Endothelial cell of umbilical vein (primary cell): ENCODE measurements around the gene DGKK. TPM values are rescaled to one million over a fixed set of nuclear protein-coding genes. Genes with fewer than 3 reads are reported as not detected.

Experiments used
- Bru-seq: library from RNA; stranded (reverse); fragments of 400-500 nt; gene quantifications from one replicate; lab custom pipeline; 2021; lab: Mats Ljungman, UMichigan
- BruChase-seq, 2 experiments: library from RNA; stranded (reverse); fragments of 400-500 nt; gene quantifications; one replicate each; lab custom pipeline; 2021; lab: Mats Ljungman, UMichigan
- BruUV-seq: library from RNA; stranded (reverse); fragments of 400-500 nt; replicated peaks from 2 replicates; lab custom pipeline; 2021; lab: Mats Ljungman, UMichigan
- CTCF ChIA-PET: fragments of 300-600, 350-600 bp; sonication (Branson Sonifier 250); formaldehyde crosslinking; loops from one replicate; lab custom pipeline; 2021; ENCODE audit warnings: antibody characterized with exemption, inconsistent platforms; lab: Charles Lee
- POLR2A ChIA-PET: fragments of 300-600, 350-600 bp; sonication (Branson Sonifier 250); formaldehyde crosslinking; loops from one replicate; lab custom pipeline; 2021; ENCODE audit warnings: antibody characterized with exemption, inconsistent platforms; lab: Charles Lee
- DNase-seq: peaks from one replicate; pipeline ENCODE4 v3.0.0-alpha.2; 2011; ENCODE audit warnings: low read depth, low spot score
- FAIRE-seq: peaks from 2 replicates; lab custom pipeline; 2011; peaks lifted over from hg19 to GRCh38; lab: Jason Lieb, UNC
- H2AFZ ChIP-seq: 2 replicates; pipeline ENCODE4 v1.6.0; 2012; ENCODE audit warnings: low read depth, low read length, control low read depth, inconsistent platforms
- H3K27ac ChIP-seq: 2 replicates; pipeline ENCODE4 v1.5.1; 2011; ENCODE audit warnings: low read depth, mild to moderate bottlenecking, control low read depth, low read length, moderate library complexity; ENCODE audit not compliant: insufficient read depth
- H3K27me3 ChIP-seq, 2 experiments: 2 replicates each; pipeline versions ENCODE4 v1.6.0 to v1.6.1; 2011; ENCODE audit warnings: low read length in 2 of 2, mixed read lengths in 1 of 2; ENCODE audit not compliant: control insufficient read depth in 2 of 2, insufficient read depth in 2 of 2
- H3K36me3 ChIP-seq, 2 experiments: 2 replicates in 1 of 2; 3 replicates in 1 of 2; pipeline ENCODE4 v1.5.1; 2011; ENCODE audit warnings: low read length in 2 of 2, mild to moderate bottlenecking in 1 of 2, moderate library complexity in 1 of 2; ENCODE audit not compliant: control insufficient read depth in 2 of 2, insufficient read depth in 2 of 2; ENCODE audit errors: extremely low read depth in 1 of 2
- H3K4me1 ChIP-seq: 3 replicates; pipeline ENCODE4 v1.5.1; 2011; ENCODE audit warnings: mild to moderate bottlenecking, low read length; ENCODE audit not compliant: control insufficient read depth, insufficient read depth; ENCODE audit errors: extremely low read depth
- H3K4me2 ChIP-seq: 2 replicates; pipeline ENCODE4 v1.6.1; 2011; ENCODE audit warnings: low read length, control low read depth, mixed read lengths; ENCODE audit not compliant: insufficient read depth
- H3K4me3 ChIP-seq, 3 experiments: fragments of 200-600 bp in 1 of 3; sonication (generic), shearing (Covaris generic) in 1 of 3; replicated peaks in 1 of 3; 2 replicates each; pipeline ENCODE4 v1.5.1; 2011 to 2016; ENCODE audit warnings: control low read depth in 3 of 3, low read length in 3 of 3, mild to moderate bottlenecking in 2 of 3, inconsistent platforms in 1 of 3, low read depth in 1 of 3, moderate library complexity in 1 of 3; ENCODE audit not compliant: insufficient read depth in 1 of 3
- H3K79me2 ChIP-seq: 2 replicates; pipeline ENCODE4 v1.6.0; 2012; ENCODE audit warnings: low read length, inconsistent platforms; ENCODE audit not compliant: control insufficient read depth, insufficient read depth
- H3K9ac ChIP-seq: replicated peaks from 2 replicates; pipeline ENCODE3; 2011; ENCODE audit warnings: low read length, control low read depth; ENCODE audit not compliant: insufficient read depth; ENCODE audit errors: extremely low read depth
- H3K9me1 ChIP-seq: replicated peaks from 3 replicates; pipeline ENCODE4 v1.6.0; 2011; ENCODE audit warnings: mild to moderate bottlenecking, low read length; ENCODE audit not compliant: control insufficient read depth, insufficient read depth; ENCODE audit errors: extremely low read depth
- H3K9me3 ChIP-seq: replicated peaks from 2 replicates; pipeline ENCODE4 v1.5.1; 2012; ENCODE audit warnings: low read length, inconsistent platforms; ENCODE audit not compliant: control insufficient read depth, insufficient read depth
- H4K20me1 ChIP-seq: replicated peaks from 2 replicates; pipeline ENCODE3; 2011; ENCODE audit warnings: mild to moderate bottlenecking, low read length; ENCODE audit not compliant: control insufficient read depth, insufficient read depth; ENCODE audit errors: extremely low read depth
- EZH2 ChIP-seq: IDR thresholded peaks from 2 replicates; pipeline ENCODE4 v1.6.1; 2012; ENCODE audit warnings: borderline replicate concordance, low read depth, mild to moderate bottlenecking, moderate library complexity, low read length, inconsistent platforms; ENCODE audit not compliant: severe bottlenecking
- FOS ChIP-seq: IDR thresholded peaks from 2 replicates; pipeline ENCODE4 v1.6.1; 2011; ENCODE audit warnings: mild to moderate bottlenecking, low read length, moderate library complexity, borderline replicate concordance; ENCODE audit not compliant: insufficient read depth
- POLR2AphosphoS5 ChIP-seq: IDR thresholded peaks from 2 replicates; pipeline ENCODE4 v1.6.1; 2012; ENCODE audit warnings: low read depth, mild to moderate bottlenecking, control low read depth, low read length, moderate library complexity; ENCODE audit not compliant: insufficient read depth
- dilution Hi-C: fragments of 300-500 bp; cut with MboI; formaldehyde crosslinking; loops from one replicate; pipeline ENCODE4 v1.15.0; 2019; ENCODE audit warnings: low sequenced_read_pairs; ENCODE audit not compliant: extremely low pct_ligation_motif_present
- intact Hi-C: fragments of 100-400 bp; cut with micrococcal nuclease; formaldehyde crosslinking; loops from one replicate; pipeline ENCODE4 v1.10.0; 2022
- long read RNA-seq: library from polyadenylated mRNA; stranded (forward); transcript quantifications from one replicate; pipeline ENCODE4 v2.0.0, GENCODE V29; 2021
- polyA minus RNA-seq, 3 experiments: library from RNA; depleted of rRNA, polyadenylated mRNA; stranded (reverse); fragments of >200 nt; gene quantifications; 1 replicate in 1 of 3; 2 replicates in 2 of 3; pipeline ENCODE4 v1.2.3, GENCODE V29; 2011
- polyA plus RNA-seq, 4 experiments: library from polyadenylated mRNA; depleted of rRNA in 3 of 4; stranded (reverse) in 3 of 4; unstranded in 1 of 4; fragments of >200 nt; gene quantifications; 2 replicates each; pipeline versions ENCODE4 v1.2.1 to v1.2.3, GENCODE V29; 2011 to 2012; ENCODE audit warnings: missing spikeins in 1 of 4
- total RNA-seq: library from RNA; stranded (reverse); gene quantifications from 2 replicates; pipeline ENCODE4 v1.2.3, GENCODE V29; 2021
- TF ChIP-seq, protein P1 (sequence below), 2 donors: IDR thresholded peaks; 1 replicate in 1 of 2; 2 replicates in 1 of 2; pipeline ENCODE4 v1.5.1; 2011; ENCODE audit warnings: low read length in 2 of 2, mild to moderate bottlenecking in 2 of 2, moderate library complexity in 2 of 2, control low read depth in 1 of 2, inconsistent platforms in 1 of 2, low read depth in 1 of 2; ENCODE audit not compliant: insufficient read depth in 1 of 2; ENCODE audit errors: extremely low read depth in 1 of 2

The DGKK gene, protein sequence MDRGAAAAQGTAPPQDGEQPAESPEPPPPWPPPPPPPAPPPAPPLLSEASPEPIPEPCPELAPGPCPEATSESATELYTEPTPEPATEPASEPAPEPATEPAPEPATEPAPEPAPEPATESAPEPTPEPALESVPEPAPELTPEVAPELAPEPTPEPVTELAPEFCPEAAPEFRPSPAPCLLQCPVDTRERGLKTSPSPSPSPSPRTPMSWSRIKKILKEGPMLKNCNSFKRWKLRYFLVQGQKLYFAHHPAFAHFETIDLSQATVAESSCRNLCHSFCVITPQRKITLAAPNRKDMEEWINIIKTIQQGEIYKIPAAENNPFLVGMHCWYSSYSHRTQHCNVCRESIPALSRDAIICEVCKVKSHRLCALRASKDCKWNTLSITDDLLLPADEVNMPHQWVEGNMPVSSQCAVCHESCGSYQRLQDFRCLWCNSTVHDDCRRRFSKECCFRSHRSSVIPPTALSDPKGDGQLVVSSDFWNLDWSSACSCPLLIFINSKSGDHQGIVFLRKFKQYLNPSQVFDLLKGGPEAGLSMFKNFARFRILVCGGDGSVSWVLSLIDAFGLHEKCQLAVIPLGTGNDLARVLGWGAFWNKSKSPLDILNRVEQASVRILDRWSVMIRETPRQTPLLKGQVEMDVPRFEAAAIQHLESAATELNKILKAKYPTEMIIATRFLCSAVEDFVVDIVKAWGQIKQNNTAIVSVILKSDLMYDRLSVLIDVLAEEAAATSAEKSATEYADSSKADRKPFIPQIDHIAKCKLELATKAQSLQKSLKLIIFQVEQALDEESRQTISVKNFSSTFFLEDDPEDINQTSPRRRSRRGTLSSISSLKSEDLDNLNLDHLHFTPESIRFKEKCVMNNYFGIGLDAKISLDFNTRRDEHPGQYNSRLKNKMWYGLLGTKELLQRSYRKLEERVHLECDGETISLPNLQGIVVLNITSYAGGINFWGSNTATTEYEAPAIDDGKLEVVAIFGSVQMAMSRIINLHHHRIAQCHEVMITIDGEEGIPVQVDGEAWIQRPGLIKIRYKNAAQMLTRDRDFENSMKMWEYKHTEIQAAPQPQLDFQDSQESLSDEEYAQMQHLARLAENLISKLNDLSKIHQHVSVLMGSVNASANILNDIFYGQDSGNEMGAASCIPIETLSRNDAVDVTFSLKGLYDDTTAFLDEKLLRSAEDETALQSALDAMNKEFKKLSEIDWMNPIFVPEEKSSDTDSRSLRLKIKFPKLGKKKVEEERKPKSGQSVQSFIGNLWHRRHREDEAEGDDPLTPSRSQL
- total RNA-seq (not detected in 2 replicates), polyA plus RNA-seq (not detected in 2 replicates), polyA minus RNA-seq (not detected in 2 replicates), Bru-seq, nascent RNA (percentile 1 among the genes with signal in this experiment), BruChase-seq, experiment 1, labeled RNA remaining after a 6-hour chase (percentile 1 among the genes with signal in this experiment), BruChase-seq, experiment 2, labeled RNA remaining after a 2-hour chase (not detected)
- not detected in 2 replicates for polyA plus RNA-seq (2011; cell fraction: cytosol; rRNA removed)
- polyA plus RNA-seq (2011; cell fraction: nucleus; rRNA removed): not detected in 2 replicates
- polyA plus RNA-seq (2012): not detected in 2 replicates
- polyA minus RNA-seq (2011; cell fraction: cytosol; rRNA and poly(A)+ RNA removed): not detected
- polyA minus RNA-seq (2011; cell fraction: nucleus; rRNA and poly(A)+ RNA removed): not detected in 2 replicates
- long read RNA-seq: 0 reads

DNA sequence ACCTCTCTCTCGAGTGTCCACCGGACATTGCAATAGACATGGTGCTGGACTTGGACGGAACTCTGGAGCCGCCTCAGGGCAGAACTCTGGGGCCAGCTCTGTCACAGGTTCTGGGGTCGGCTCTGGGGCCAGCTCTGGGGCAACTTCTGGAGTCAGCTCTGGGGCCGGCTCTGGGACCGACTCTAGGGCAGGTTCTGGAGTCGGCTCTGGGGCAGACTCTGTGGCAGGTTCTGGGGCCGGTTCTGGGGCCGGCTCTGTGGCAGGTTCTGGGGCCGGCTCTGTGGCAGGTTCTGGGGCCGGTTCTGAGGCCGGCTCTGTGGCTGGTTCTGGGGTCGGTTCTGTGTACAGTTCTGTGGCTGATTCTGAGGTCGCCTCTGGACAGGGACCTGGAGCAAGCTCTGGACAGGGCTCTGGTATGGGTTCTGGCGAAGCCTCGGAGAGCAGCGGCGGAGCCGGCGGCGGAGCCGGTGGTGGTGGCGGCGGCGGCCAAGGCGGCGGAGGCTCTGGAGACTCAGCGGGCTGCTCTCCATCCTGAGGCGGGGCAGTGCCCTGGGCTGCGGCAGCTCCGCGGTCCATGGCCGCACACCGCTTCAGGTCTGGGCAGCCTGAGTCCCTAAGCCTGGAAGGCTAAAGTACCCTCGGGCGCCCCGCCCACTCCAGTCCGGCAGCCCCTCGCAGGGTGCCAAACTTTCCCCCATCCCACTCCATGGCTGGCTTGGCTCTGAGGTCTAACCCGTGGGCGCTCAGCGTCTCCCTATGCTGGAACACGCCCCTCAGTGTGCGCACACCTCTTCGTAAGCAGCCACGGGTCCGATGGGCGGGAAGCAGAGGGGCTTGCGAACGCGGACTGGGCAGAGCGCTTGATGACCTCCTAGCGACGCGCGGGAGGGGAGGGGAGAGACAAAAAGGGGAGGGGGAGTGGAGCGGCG is at the start of gene DGKK:
DGKK (minus strand) TSS at position 723 of the 929 bp plus-strand sequence; CDS start at position 576, 147 bp downstream.
- Histone ChIP-seq H3K9me3 (no peaks in the 10 kb centered on the region), H3K4me3 (no peak within 1 kb of the TSS), H3K27ac (no peak within 1 kb of the TSS), H3K27me3 (peaks cover 41 to 55% of the 10 kb centered on the region in 2 experiments), H3K36me3 (no peaks in the 10 kb centered on the region), H2AFZ (no peak within 1 kb of the TSS), H3K9me1 (no peaks in the 10 kb centered on the region), H4K20me1 (no peaks in the 10 kb centered on the region), H3K9ac (no peak within 1 kb of the TSS), H3K79me2 (no peaks in the 10 kb centered on the region), H3K4me1 (no peaks in the 10 kb centered on the region), H3K4me2 (no peak within 1 kb of the TSS)
- BruUV-seq: no TSS peak
- CTCF ChIA-PET: no interaction called here
- DNase-seq (no peak), FAIRE-seq (no peak)
- intact Hi-C loops: loop anchor here (10.0 kb wide), 1 partner anchor 214 kb away; no protein-coding TSS in a partner anchor
- TF ChIP-seq FOS (no peak), EZH2 (peak; percentile 14), POLR2AphosphoS5 (no peak)
- TF ChIP-seq, protein P1, sequence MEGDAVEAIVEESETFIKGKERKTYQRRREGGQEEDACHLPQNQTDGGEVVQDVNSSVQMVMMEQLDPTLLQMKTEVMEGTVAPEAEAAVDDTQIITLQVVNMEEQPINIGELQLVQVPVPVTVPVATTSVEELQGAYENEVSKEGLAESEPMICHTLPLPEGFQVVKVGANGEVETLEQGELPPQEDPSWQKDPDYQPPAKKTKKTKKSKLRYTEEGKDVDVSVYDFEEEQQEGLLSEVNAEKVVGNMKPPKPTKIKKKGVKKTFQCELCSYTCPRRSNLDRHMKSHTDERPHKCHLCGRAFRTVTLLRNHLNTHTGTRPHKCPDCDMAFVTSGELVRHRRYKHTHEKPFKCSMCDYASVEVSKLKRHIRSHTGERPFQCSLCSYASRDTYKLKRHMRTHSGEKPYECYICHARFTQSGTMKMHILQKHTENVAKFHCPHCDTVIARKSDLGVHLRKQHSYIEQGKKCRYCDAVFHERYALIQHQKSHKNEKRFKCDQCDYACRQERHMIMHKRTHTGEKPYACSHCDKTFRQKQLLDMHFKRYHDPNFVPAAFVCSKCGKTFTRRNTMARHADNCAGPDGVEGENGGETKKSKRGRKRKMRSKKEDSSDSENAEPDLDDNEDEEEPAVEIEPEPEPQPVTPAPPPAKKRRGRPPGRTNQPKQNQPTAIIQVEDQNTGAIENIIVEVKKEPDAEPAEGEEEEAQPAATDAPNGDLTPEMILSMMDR (IDR thresholded peaks at IDR 0.05; ENCODE audit: extremely low read depth in 1 of 2, insufficient read depth in 1 of 2, low read depth in 1 of 2, low read length in 2 of 2): no peak
- POLR2A ChIA-PET: no interaction called here
- dilution Hi-C loops: no loop called here
